GM19463 (cell line): ENCODE results near the gene UTP11.

Source experiments
- ATAC-seq: cut with Tn5 transposase; IDR thresholded peaks from one replicate; pipeline ENCODE4 v1.9.1; 2021; ENCODE audit warnings: mild to moderate bottlenecking, moderate library complexity; ENCODE audit not compliant: unreplicated experiment

Gene UTP11

DNA sequence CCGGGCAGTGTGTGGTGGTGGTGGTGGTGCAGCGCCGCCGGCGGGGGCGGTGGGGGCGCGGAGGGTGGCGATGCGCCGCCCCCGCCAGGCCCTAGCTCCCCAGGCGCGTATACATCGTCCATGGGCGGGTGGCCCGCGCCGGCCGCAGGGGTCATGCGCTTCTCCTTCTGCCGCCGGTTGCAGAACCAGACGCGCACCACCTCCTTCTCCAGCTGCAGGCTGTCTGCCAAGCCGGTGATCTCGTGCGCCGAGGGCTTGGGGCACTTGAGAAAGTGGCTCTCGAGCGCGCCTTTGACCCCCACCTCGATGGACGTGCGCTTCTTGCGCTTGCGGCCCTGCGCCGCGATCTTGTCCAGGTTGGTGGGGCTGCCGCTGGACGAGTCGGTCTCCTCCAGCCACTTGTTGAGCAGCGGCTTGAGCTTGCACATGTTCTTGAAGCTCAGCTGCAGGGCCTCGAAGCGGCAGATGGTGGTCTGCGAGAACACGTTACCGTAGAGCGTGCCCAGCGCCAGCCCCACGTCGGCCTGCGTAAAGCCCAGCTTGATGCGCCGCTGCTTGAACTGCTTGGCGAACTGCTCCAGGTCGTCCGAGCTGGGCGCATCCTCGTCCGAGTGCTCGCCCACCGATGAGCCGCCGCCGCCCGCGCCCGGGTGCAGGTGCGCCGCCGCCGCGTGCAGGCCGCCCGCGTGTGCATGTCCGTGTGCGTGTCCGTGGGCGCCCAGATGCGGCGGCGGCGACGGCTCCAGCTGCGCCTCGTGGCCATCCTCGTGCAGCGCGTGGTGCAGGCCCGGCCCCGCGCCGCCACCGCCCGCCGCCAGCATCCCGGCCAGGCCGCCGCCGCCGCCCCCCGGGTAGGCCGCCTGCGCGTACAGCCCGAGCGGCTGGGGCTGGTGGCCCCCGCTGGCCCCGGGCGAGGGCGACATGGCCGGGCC lies 33.1 kb downstream of the UTP11 start:
- no peak for ATAC-seq

DNA sequence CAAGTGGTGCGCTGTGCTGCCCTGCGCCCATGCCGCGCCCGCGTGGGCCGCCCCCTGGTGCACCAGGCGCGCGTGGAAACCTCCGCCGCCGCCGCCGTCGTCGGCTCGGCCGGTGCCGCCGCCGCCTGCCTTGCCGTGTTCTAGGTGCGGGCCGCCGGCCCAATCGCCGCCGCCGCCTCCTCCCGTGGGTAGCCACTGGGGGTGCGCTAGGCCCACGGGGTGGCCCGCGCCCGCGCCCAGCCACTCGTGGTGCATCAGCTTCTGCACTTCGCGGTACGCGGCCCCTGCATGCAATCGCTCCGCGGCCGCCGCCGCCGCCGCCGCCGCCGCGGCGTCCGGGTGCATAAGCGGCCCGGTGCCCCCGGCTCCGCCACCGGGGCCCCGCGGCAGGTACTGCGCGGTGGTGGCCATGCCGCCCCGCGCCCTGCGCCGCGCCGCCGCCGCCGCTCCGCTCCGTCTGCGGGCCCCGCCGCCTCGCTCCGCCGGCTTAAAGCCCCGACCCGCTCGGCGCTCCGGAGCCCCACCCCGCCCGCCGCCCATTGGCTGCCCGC lies 33.9 kb downstream of the UTP11 start, which contains the start of gene POU3F1:
Gene POU3F1 (minus strand): TSS at position 461 of the 551 bp plus-strand sequence. CDS start 50 bp downstream, at position 411.
- ATAC-seq = peak; percentile 15

DNA sequence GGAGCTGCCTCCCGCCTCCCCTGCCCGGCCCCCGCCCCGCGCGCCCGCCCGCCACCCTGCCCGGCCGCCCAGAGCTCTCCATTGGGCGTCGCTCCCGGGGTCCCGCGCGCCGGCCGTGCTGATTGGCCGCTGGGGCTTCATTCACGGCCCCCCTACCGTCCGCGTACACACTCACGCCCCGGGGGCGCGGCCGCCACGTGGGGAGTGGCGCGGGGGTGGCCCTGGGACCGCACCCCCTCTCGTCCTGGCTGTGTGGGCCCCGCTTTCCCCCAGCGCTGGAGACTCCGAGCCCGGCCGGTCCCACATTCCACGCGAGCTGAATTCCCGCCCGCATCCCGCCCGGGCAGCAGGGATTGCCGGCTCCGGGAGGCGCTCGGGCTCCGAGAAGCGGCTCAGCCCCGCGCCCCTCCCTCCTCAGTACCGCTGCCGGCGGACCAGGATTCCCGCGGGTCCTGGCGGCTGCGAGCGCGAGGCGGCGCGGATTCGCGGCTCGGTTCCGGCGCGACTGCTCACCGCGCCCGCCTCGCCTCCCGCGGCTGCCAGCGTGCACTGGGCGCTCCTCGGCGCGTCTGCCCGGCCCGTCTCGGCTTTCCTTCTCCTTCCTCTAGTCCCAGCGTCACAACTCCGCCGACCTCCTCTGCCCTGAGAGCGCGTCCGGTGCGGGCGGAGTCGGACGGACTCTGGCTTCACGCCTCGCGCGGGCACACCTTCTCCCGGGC lies 34.5 kb downstream of the UTP11 start:
- peak; percentile 71 for ATAC-seq

DNA sequence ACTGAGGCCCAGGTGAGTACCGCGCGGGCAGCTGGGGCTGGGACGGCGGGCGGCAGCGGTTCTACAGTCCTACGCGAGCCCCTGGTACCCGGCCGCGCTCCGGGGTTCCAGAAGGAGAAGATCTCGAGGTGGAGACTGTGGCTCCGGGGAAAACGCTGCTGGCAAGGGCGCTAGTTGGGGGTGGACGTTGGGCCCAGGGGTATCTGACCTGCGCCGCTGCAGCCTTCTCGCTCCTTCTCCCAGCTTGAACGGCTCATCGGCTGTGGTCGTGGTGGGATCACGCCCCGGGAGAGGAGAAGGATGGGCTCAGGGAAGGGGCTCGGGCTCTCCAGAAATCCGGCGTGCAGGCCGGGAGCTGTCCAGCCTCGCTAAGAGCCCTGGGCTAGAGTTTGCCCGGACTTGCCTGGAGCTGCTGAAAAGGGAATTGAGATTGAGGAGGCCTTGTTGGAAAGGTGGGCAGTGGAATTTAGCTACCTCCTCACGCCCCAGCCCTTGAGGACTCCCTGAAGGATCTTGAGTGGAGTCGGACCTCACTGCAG lies 35.1 kb downstream of the UTP11 start:
- no peak for ATAC-seq

DNA sequence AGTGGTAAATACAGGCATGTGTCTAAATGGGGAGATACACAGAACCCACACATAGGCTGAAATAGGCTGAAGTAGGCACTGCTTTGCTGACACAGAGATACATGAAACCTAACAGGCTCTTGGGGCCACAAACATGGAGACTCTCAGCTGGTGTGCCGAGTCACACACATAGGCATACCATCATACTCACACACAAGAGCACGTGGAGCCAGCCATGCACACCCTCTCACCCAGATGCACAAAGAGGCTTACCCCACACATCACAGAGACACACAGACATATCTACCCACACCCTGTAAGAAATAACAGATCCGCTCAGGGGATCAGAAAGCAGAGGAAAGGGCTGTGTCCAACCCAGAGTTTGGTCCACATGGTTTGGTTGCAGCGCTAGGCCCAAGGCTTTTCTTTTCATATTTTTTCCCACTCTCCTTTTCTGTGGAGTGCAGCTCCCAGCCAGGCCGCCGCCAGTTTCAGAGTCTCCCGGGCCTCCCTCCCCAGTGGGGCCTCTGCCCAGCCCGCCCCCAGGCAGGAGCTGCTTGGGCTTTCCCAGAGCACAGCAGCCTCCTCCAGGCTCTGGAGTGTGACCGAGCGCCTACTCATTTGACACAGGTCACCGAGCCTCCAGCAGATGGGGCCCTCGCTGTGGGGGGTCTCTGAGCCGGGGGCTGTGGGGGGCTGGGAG lies 38.0 kb downstream of the UTP11 start:
- ATAC-seq = no peak

DNA sequence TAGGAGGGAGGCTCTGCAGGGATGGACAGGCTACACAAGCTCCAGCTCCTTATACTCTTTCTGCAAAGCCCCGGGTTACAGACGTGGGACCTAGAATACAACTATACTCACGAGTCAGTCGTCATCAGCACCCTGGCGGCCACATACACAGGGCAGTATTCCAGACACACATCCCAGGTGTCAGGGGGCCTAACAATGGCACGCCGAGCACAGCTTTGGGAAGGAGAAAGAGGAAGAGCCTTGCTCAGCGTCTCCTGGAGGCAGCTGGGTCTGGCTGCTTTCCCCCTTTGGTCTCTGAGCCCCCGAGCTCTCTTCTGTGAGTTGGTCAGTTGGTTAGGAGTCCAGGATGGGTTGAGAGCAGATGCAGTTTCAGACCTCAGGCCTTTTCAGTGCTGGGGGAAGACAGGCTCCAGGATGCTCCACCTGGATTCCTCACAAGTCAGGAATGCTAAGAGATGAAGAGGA lies 38.6 kb downstream of the UTP11 start:
- no peak for ATAC-seq

DNA sequence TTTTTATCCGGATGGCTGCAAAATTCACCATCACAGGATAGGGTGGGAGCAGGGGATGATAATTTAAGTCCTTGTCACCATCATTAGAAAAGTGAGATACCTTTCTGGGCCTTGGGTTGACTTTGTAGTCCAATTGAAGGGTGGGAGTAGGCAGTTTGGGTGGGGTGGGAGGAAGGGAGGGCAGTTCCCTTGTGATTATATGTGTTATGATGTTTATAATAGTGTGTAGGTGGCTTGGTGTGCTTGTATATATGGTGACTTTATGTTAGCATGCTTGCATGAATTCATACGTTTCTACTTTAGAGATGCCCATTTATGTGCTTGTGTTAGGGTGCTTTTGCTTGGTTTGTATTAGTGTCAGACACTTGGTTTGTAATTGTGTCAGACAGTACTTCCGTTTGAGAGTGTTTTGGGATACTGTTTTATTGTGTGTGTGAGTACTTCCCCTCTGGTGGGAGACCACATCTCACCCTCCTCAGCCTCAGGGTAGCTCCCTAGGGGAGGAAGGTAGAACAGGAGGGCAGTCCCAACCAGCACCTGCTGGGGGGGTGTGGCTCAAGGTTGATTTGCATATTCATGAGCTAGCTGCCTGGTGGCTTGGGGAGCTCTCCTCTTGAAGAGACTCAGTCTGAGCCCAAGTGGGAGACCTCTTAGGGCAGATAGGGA lies 40.3 kb downstream of the UTP11 start:
- peak; percentile 61 for ATAC-seq

DNA sequence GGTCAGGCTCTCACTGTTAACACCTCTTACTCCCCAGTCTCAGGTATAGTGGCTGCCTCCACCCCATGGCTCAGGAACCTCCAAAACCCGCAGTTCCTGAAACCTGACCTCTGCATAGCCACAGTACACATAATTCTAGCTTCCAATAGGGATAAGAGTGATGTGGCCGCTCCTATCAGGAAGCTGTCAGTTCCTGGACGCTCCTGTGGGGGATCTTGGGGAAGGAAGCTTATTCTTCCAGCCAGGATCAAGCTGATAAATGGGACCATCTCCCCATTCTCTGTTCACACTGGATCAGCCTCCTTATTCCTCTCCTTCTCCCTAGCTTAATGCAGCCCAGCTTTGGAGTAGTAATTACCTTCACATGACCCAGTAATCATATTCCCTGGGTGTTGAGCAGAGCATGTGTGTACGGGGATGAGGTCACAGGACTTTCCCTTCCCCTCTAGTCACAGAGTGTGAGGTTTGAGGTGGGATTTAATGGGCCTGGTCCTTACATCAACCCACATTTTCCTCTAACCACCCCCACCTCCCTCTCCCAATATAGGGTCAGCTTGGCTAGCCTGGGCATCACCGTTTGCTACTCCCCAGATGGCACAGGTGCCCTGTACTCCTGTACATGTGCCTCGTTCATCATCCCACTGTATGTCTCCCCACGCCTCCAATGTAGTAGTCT lies 41.0 kb downstream of the UTP11 start:
- no peak for ATAC-seq

DNA sequence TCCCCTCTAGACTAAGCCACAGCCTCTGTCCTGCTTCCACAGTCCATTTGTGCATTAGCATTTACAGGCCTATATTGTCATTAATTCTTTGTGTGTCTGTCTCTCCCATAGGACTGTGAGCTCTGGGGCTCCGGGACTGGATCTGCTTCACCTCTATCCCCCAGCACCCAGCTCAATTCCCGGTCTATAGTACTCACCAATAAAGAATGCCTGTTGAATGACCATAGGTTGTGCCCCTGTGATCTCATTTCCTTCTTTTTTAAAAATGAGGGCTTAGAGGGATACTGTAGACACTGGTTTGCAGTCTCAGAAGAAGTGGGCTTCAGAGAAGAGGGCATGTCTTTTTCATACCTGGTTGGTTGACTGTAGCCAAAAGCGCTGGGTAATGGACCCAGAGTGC lies 42.9 kb downstream of the UTP11 start:
- ATAC-seq = no peak

DNA sequence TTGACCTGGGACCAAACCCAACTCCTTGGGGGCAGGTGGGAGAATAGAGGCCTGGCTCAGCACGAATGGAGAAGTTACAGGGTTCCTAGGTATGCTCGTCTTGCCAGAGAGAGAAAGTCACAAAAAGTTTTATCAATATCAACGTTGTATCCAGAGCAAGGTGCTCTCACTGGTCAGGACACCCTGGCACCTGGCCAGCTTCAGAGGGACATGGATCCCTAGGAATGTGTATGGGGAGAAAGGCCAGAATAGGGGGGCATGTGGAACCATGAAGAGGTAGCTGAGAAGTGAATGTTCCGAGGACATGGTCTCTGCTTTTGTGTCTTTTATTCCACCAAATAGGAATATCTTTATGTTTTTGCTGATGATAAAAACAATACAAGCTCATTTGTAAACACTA lies 43.4 kb downstream of the UTP11 start:
- ATAC-seq = no peak

DNA sequence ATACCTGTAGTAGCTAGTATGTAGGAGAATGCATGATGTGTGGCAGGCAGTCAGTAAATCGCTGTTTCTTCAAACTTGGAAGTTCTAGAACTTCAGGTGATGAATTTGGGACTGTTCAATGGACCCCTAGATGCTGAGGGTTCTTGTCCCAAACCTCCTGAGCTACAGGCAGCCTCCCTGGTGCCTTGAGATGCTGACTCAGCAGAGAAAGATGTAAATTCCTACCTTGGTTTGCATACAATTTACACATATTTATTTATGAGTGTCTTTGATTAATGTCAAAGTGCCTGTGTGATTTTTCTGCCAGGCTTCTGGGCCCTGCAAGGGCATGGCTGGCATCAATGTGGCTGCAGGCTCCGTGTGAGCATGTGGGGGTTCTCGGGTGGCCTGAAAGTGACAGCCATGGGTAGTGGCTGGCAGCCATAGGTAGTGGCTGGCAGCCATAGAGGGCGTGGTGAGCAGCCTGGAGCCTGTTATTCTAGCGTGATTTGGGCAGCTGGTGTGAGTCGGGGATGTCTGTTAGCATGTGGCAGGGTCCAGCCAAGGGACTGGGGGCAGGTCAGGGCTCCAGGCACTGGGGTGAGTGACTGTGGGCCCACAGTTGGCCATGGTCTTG lies 47.2 kb downstream of the UTP11 start:
- ATAC-seq = no peak

DNA sequence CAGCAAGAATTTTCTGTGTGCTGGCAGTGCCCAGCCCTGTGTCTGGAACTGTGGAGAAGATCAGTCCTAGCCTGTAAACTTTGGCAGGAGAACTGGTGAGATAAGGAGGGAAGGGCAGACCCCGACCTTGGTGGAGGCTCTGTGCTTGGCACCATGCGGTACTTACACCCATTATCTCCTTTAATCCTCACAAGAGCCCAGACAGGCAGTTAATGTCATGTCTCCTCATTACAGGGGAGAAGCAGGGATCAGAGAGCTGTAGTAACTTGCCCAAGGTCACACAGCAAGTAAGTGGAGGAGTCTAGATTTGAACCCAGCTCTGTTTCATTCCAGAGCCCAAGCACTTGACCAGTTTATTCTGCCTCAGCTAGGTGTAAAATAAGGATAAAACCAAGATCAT lies 48.0 kb downstream of the UTP11 start:
- ATAC-seq = no peak

DNA sequence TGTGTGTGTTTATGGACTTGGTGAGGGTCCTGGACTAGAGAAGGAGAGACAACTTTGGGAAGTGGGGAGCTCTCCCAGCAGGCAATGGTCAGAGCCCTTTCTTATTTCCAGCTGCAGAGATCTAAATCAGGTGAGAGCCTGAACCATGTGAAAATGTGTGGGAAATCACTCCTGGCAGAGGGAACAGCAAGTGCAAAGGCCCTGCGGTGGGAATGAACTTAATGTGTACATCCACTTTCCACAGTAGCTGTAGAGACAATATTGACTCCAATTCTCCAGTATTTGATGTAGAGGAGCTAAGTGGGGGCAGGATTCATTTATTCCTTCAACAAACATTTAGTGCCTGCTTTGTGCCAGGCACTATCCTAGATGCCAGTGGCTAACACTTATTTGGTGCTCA lies 48.8 kb downstream of the UTP11 start:
- ATAC-seq = no peak

DNA sequence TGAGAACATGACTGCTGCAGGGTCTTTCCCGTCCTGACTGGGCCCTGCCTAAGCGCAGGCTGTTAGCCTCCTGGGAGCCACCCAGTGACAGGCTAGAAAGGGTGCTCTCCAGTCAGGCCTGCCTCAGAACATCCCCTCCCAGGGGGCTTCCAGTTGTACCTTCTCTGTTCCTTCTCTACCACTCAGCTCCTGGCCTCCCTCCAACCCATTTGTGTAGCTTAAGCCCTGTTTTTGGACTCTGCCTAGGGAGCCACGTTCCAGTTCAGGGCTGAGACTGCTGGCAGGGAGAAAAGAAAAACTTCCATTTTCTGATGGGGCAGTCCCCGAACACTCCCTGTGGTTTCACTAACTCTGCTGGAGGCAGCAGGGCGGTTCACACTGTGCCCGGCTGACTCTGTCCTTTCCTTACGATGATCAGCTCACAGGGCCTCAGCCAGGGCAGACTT lies 49.4 kb downstream of the UTP11 start:
- ATAC-seq = peak; percentile 67

DNA sequence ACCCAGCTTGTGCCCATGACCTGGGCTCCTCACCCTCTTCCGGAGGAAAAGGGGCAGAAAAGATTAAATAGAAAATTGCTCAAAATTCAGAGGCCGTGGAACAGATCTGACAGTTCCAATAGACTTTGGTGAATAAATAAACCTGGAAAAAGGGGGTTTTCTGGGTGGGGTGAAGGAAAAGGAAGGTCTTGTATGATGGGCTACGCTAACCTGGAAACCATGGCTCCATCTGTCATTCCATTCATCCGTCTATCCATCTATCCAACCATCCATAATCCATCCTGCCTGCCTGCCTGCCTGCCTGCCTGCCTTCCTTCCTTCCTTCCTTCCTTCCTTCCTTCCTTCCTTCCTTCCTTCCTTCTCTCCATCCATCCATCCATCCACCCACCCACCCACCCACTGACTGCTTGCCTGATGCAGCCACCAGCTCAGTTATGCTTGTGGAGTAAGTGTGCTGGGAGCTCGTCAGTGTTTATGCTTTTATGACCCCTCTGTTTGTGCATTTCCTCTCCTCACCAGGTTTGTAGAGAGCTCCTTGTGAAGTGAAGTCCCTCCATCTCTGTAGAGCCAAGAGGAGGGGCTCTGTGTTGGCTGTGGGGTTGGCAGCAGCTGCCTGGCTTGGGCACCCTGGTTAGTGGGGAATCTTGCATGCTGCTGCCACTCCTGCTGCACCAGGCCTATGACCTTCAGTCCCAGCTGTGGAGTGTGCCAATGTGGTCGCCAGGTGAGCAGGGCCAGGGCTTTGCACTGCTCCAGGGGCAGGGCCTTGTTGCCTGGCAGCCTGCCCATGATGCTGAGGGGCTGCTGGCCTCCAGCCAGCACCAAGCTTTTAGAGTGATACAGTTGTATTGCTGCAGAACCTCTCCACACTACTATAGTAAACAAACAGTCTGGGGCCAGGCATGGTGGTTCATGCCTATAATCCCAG lies 50.1 kb downstream of the UTP11 start:
- no peak for ATAC-seq

DNA sequence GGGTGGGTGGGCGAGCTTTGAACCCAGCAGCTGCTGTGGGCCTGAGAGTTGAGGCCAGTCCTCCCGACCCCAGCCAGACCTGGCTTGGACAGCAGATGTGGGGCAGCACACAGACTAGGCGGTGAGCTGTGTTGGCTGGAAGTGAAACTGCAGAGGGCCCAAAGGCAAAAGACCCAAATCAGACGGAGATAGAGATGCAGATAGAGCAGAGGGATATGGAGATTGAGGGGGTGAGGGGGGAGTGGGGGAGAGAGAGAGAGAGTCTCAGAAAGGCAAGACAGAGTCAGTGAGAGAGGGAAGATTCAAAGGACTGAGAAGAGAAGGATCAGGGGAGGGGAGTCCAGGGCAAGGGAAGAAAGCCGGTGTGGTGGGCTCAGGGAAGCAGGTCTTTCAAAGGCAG lies 51.1 kb downstream of the UTP11 start:
- no peak for ATAC-seq

DNA sequence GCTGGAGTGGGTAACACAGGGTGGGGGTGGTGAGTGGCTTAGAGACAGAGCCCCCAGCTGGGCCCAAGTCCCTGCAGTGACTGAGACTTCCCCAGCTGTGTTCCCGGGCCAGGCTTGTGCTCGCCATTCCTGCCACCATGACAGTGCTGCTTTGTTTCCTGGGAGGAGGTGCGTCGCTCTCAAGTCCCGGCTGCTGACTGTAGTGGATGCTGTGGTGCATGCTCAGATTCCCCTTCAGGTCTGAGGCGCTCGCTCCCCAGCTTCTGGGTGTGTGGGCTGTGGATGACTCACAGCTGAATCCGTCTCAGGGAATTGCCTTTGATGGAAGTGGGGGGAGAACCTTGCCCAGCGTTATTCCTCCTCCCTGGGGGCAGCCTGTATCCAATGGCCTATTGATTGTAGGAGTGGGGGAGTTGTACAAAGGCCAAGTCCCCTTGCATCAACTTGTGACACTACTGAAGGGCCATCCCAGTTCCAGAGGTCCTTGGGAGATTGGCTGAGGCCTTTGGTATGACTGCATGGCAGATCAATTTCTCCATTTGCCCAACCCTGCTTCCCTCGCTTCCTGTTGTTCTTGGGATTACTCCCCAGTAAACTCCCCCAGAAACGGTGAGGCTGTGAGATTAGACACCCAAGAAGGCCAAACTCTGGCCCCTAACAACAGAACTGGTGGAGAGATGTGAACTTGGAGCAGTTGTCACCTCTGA lies 51.8 kb downstream of the UTP11 start:
- no peak for ATAC-seq
